Mammary epithelial cell (primary cell): ENCODE measurements around the gene TEX13D.

Experiments used
- EZH2 ChIP-seq: IDR thresholded peaks from 2 replicates; pipeline ENCODE4 v1.6.1; 2012; ENCODE audit warnings: low read length, inconsistent platforms, borderline replicate concordance
- TF ChIP-seq, protein P1 (sequence below), 2 donors: IDR thresholded peaks in 1 of 2; conservative IDR thresholded peaks in 1 of 2; 2 replicates each; pipeline ENCODE4 v1.5.1; 2011 to 2012; ENCODE audit warnings: inconsistent platforms in 2 of 2, low read length in 2 of 2, mild to moderate bottlenecking in 2 of 2, control low read depth in 1 of 2, low read depth in 1 of 2; ENCODE audit not compliant: insufficient read depth in 1 of 2; ENCODE audit errors: extremely low read depth in 1 of 2

DNA sequence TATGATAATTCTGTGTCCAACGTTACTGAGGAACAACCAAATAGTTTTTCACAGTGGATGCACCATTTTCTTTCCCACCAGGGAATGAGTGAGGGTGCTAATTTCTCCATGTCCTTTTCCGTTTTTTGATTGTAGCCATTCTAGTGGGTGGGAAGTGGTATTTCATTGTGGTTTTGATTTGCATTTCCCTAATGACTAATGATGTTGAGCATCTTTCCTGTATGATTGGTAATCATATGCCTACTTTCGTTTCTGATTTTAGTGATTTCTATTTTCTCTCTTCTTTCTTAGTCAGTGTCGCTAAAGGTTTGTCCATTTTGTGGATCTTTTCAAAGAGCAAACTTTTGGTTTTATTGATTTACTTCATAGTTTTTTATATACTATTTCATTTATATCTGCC, 32.1 kb upstream of the TEX13D start:
- TF ChIP-seq, protein P1, sequence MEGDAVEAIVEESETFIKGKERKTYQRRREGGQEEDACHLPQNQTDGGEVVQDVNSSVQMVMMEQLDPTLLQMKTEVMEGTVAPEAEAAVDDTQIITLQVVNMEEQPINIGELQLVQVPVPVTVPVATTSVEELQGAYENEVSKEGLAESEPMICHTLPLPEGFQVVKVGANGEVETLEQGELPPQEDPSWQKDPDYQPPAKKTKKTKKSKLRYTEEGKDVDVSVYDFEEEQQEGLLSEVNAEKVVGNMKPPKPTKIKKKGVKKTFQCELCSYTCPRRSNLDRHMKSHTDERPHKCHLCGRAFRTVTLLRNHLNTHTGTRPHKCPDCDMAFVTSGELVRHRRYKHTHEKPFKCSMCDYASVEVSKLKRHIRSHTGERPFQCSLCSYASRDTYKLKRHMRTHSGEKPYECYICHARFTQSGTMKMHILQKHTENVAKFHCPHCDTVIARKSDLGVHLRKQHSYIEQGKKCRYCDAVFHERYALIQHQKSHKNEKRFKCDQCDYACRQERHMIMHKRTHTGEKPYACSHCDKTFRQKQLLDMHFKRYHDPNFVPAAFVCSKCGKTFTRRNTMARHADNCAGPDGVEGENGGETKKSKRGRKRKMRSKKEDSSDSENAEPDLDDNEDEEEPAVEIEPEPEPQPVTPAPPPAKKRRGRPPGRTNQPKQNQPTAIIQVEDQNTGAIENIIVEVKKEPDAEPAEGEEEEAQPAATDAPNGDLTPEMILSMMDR (conservative IDR thresholded peaks at IDR 0.05 in 1 of 2, IDR thresholded peaks at IDR 0.05 in 1 of 2; ENCODE audit: extremely low read depth in 1 of 2, insufficient read depth in 1 of 2, low read depth in 1 of 2, low read length in 2 of 2) = no peak
- no peak for TF ChIP-seq EZH2
